Immature natural killer cell (primary cell): Measurements from ENCODE around the gene MUC21. TPM values are rescaled to one million over a fixed set of nuclear protein-coding genes. Genes with fewer than 3 reads are reported as not detected.

Experiments
- DNase-seq, 3 donors: peaks; one replicate each; pipeline ENCODE4 v3.0.0; 2022; ENCODE audit warnings: mixed read lengths in 1 of 3
- H3K27ac Mint-ChIP-seq, 6 donors: one replicate each; pipeline ENCODE4 v1.8.0; 2020; ENCODE audit warnings: mixed read lengths in 6 of 6, mild to moderate bottlenecking in 5 of 6, inconsistent platforms in 4 of 6, moderate library complexity in 3 of 6
- H3K27me3 Mint-ChIP-seq, 3 donors: one replicate each; pipeline ENCODE4 v1.8.0; 2020 to 2021; ENCODE audit warnings: low read depth in 3 of 3, mild to moderate bottlenecking in 3 of 3, mixed read lengths in 3 of 3, moderate library complexity in 3 of 3, inconsistent platforms in 1 of 3
- H3K36me3 Mint-ChIP-seq, 3 donors: one replicate each; pipeline ENCODE4 v1.8.0; 2020; ENCODE audit warnings: mixed read lengths in 3 of 3, inconsistent platforms in 2 of 3, mild to moderate bottlenecking in 2 of 3
- H3K4me1 Mint-ChIP-seq, 2 donors: one replicate each; pipeline ENCODE4 v1.8.0; 2020; ENCODE audit warnings: inconsistent platforms in 2 of 2, mild to moderate bottlenecking in 2 of 2, mixed read lengths in 2 of 2, moderate library complexity in 1 of 2
- H3K4me3 Mint-ChIP-seq, 5 donors: one replicate each; pipeline ENCODE4 v1.8.0; 2020; ENCODE audit warnings: mild to moderate bottlenecking in 5 of 5, mixed read lengths in 5 of 5, inconsistent platforms in 3 of 5, moderate library complexity in 3 of 5
- H3K9me3 Mint-ChIP-seq, 6 donors: one replicate each; pipeline ENCODE4 v1.8.0; 2020; ENCODE audit warnings: mild to moderate bottlenecking in 6 of 6, mixed read lengths in 6 of 6, inconsistent platforms in 4 of 6, moderate library complexity in 3 of 6
- polyA plus RNA-seq, 3 donors: library from polyadenylated mRNA; unstranded; fragments of 300-500 nt; fragmentation: Illumina TruSeq; gene quantifications; one replicate each; pipeline ENCODE4 v1.2.3, GENCODE V29; 2021

Gene MUC21
- polyA plus RNA-seq: not detected

GRCh38 chr6:30983439-30983838 lies at the start of gene MUC21:
Gene MUC21, plus strand, starts transcription at chr6:30983718. Its CDS starts 241 bp downstream, at chr6:30983959.
- no peak for DNase-seq
- no peak within 1 kb of the TSS for H3K27ac Mint-ChIP-seq
- H3K36me3 Mint-ChIP-seq: no peaks in the 10 kb centered on the region
- no peak within 1 kb of the TSS for H3K4me3 Mint-ChIP-seq
- no peaks in the 10 kb centered on the region for H3K9me3 Mint-ChIP-seq
- H3K4me1 Mint-ChIP-seq: no peaks in the 10 kb centered on the region
- peaks cover 7 to 18% (median 15%) of the 10 kb centered on the region in 3 donors for H3K27me3 Mint-ChIP-seq

GRCh38 chr6:30935018-30935417 lies 48.5 kb upstream of the MUC21 start:
- Mint-ChIP-seq H3K27me3 (peaks cover 6 to 8% (median 7%) of the 10 kb centered on the region in 3 donors), H3K4me3 (no peak overlapping the region), H3K9me3 (no peaks in the 10 kb centered on the region), H3K27ac (no peak overlapping the region), H3K4me1 (no peaks in the 10 kb centered on the region), H3K36me3 (no peaks in the 10 kb centered on the region)
- no peak for DNase-seq

GRCh38 chr6:30937265-30937664 lies 46.3 kb upstream of the MUC21 start:
- Mint-ChIP-seq H3K27me3 (peaks cover 7 to 14% (median 11%) of the 10 kb centered on the region in 3 donors), H3K4me1 (no peaks in the 10 kb centered on the region), H3K27ac (no peak overlapping the region), H3K9me3 (no peaks in the 10 kb centered on the region), H3K36me3 (no peaks in the 10 kb centered on the region), H3K4me3 (no peak overlapping the region)
- DNase-seq: no peak

GRCh38 chr6:30938730-30939129 lies 44.8 kb upstream of the MUC21 start:
- Mint-ChIP-seq H3K27me3 (peaks cover 8 to 21% (median 10%) of the 10 kb centered on the region in 3 donors), H3K4me3 (no peak overlapping the region), H3K27ac (no peak overlapping the region), H3K9me3 (no peaks in the 10 kb centered on the region), H3K4me1 (no peaks in the 10 kb centered on the region), H3K36me3 (no peaks in the 10 kb centered on the region)
- no peak for DNase-seq

- Mint-ChIP-seq H3K27me3 (peaks cover 8 to 19% (median 13%) of the 10 kb centered on the region in 3 donors), H3K36me3 (no peaks in the 10 kb centered on the region), H3K4me3 (no peak overlapping the region), H3K9me3 (no peaks in the 10 kb centered on the region), H3K27ac (no peak overlapping the region), H3K4me1 (no peaks in the 10 kb centered on the region)
- no peak for DNase-seq
Observed at GRCh38 chr6:30939473-30939872, 44.0 kb upstream of the MUC21 start.

GRCh38 chr6:30940361-30940986 lies 43.0 kb upstream of the MUC21 start, which contains the start of gene MUCL3:
Gene MUCL3, plus strand, starts transcription at chr6:30940973. Its CDS starts 27 bp downstream, at chr6:30941000.
- H3K9me3 Mint-ChIP-seq: no peaks in the 10 kb centered on the region
- H3K36me3 Mint-ChIP-seq: no peaks in the 10 kb centered on the region
- H3K4me1 Mint-ChIP-seq: no peaks in the 10 kb centered on the region
- H3K27ac Mint-ChIP-seq: no peak within 1 kb of the TSS
- no peak within 1 kb of the TSS for H3K4me3 Mint-ChIP-seq
- no peak for DNase-seq
- peaks cover 13 to 25% (median 15%) of the 10 kb centered on the region in 3 donors for H3K27me3 Mint-ChIP-seq

GRCh38 chr6:30942338-30943060 lies 41.0 kb upstream of the MUC21 start:
- Mint-ChIP-seq H3K36me3 (no peaks in the 10 kb centered on the region), H3K27ac (no peak overlapping the region), H3K4me1 (no peaks in the 10 kb centered on the region), H3K27me3 (peaks cover 15 to 27% (median 16%) of the 10 kb centered on the region in 3 donors), H3K9me3 (no peaks in the 10 kb centered on the region), H3K4me3 (no peak overlapping the region)
- no peak for DNase-seq

- no peak overlapping the region for H3K4me3 Mint-ChIP-seq
- DNase-seq: no peak
- H3K36me3 Mint-ChIP-seq: no peaks in the 10 kb centered on the region
- H3K27ac Mint-ChIP-seq: no peak overlapping the region
- no peaks in the 10 kb centered on the region for H3K4me1 Mint-ChIP-seq
- H3K9me3 Mint-ChIP-seq: no peaks in the 10 kb centered on the region
- H3K27me3 Mint-ChIP-seq: peaks cover 15 to 27% (median 16%) of the 10 kb centered on the region in 3 donors
Observed at GRCh38 chr6:30944051-30944450, 39.5 kb upstream of the MUC21 start.

- Mint-ChIP-seq H3K9me3 (no peaks in the 10 kb centered on the region), H3K27ac (no peak overlapping the region), H3K36me3 (no peaks in the 10 kb centered on the region), H3K27me3 (peaks cover 15 to 29% (median 17%) of the 10 kb centered on the region in 3 donors), H3K4me3 (no peak overlapping the region), H3K4me1 (no peaks in the 10 kb centered on the region)
- no peak for DNase-seq
Observed at GRCh38 chr6:30945281-30945680, 38.2 kb upstream of the MUC21 start.

GRCh38 chr6:30947231-30947630 lies 36.3 kb upstream of the MUC21 start:
- no peak overlapping the region for H3K4me3 Mint-ChIP-seq
- no peak for DNase-seq

GRCh38 chr6:30948811-30949210 lies 34.7 kb upstream of the MUC21 start:
- Mint-ChIP-seq H3K27me3 (peaks cover 21 to 28% (median 21%) of the 10 kb centered on the region in 3 donors), H3K9me3 (peaks cover 0 to 4% (median 0%) of the 10 kb centered on the region in 6 donors), H3K27ac (no peak overlapping the region), H3K4me3 (no peak overlapping the region), H3K36me3 (no peaks in the 10 kb centered on the region), H3K4me1 (no peaks in the 10 kb centered on the region)
- DNase-seq: no peak

More at GRCh38 chr6:30947231-30947630, 36.3 kb upstream of the MUC21 start:
- H3K36me3 Mint-ChIP-seq: no peaks in the 10 kb centered on the region
- no peaks in the 10 kb centered on the region for H3K4me1 Mint-ChIP-seq
- H3K27ac Mint-ChIP-seq: no peak overlapping the region
- H3K9me3 Mint-ChIP-seq: no peaks in the 10 kb centered on the region
- H3K27me3 Mint-ChIP-seq: peaks cover 16 to 31% (median 20%) of the 10 kb centered on the region in 3 donors

- H3K27me3 Mint-ChIP-seq: peaks cover 15 to 26% (median 24%) of the 10 kb centered on the region in 3 donors
- peaks cover 0 to 4% (median 0%) of the 10 kb centered on the region in 6 donors for H3K9me3 Mint-ChIP-seq
- DNase-seq: no peak
- no peaks in the 10 kb centered on the region for H3K36me3 Mint-ChIP-seq
- peaks cover 13 to 17% of the 10 kb centered on the region in 2 donors for H3K4me1 Mint-ChIP-seq
- H3K27ac Mint-ChIP-seq: no peak overlapping the region
- H3K4me3 Mint-ChIP-seq: no peak overlapping the region
Observed at GRCh38 chr6:30951907-30952469, 31.5 kb upstream of the MUC21 start.

- H3K4me1 Mint-ChIP-seq: peaks cover 13 to 17% of the 10 kb centered on the region in 2 donors
- H3K27ac Mint-ChIP-seq: peak overlapping the region in 4 of 6 donors; percentile 35 to 79 (median 51)
- H3K9me3 Mint-ChIP-seq: peaks cover 0 to 7% (median 0%) of the 10 kb centered on the region in 6 donors
- DNase-seq: no peak
- peaks cover 17 to 32% (median 25%) of the 10 kb centered on the region in 3 donors for H3K27me3 Mint-ChIP-seq
- H3K36me3 Mint-ChIP-seq: no peaks in the 10 kb centered on the region
- peak overlapping the region; percentile 57 to 89 (median 81) for H3K4me3 Mint-ChIP-seq
Observed at GRCh38 chr6:30954631-30955366, 28.7 kb upstream of the MUC21 start.
